ENCODE data around the gene ZNF22. TPM values are rescaled to one million over a fixed set of nuclear protein-coding genes. Genes with fewer than 3 reads are reported as not detected.
A peak's percentile ranks its signal among the peaks of the same experiment; 100 is the strongest.

The ZNF22 gene
- total and polyA plus RNA-seq, 2 of the 4 experiments (the other 2 are of a cell fraction), result 10.6 to 12.4 TPM

DNA sequence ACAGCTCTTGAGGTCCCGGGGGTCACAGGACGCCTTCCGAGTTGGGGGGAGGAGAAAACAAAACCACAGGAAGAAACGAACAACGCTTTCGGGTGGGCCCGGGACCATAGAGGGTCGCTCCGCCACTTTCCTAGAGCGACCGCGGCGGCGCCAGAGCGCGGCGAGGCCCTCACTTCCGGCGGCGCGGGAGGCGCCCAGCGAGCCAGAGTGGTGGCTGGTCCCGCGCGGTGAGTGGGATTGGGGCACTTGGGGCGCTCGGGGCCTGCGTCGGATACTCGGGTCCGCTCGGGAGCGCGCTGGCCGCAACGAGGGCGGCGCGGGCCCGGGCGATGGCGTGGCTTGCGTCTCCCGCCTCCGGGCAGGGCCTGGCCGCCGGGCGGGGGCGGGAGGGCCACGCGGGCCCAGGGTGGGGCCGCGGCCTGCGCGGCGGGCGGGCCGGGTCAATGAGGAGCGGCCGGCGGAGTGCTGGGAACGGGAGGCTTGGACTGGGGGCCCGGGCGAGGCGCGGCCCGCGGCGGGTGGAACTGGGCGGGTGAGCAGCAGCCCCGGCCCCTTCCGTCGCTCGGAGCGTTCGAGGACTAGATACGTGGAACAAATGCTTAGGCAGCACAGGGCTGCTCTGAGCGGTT is at the start of gene ZNF22 (continued):
- TF ChIP-seq MAZ (IDR thresholded peaks at IDR 0.05; ENCODE audit: borderline replicate concordance, low read depth, low read length), result 0 out of 2 replicates have a peak, but pooled peaks have one; percentile 49
- no peak for TF ChIP-seq SMC3 (IDR thresholded peaks at IDR 0.05; ENCODE audit: low read depth, low read length)
- TF ChIP-seq CEBPB (IDR thresholded peaks at IDR 0.05; ENCODE audit: low read depth, low read length), result no peak
- TF ChIP-seq BHLHE40 (IDR thresholded peaks at IDR 0.05; ENCODE audit: low read depth, low read length), result no peak

DNA sequence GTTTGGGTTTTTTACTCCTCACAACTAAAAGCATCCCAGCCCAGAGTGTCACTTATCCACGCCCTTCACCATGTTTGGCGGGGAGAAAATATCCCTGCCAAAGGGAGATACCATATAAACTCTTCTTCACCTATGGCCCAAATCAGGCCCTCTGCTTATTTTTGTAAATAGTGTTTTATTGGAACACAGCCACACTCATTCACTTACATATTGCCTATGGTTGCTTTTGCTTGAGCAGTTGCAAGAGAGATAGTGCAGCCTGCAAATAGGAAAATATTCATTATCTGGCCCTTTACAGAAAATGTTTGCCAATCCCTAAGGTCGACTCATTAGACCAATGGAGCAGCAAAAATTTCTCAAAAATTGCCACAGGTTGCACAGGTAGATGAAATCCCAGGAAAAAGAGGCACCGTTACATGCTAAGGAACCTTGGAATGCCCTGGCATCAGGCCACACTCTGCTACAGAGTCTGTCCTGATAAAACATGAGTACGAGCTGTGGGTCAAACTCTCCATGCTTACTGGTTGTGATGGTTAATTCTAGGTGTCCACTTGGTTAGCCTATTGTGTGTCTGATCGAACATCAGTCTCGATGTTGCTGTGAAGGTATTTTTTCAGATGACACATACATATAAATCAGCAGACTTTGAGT is 49.0 kb upstream of the ZNF22 start:
- Histone ChIP-seq H3K23ac (ENCODE audit: low read depth, low read length) (no peak overlapping the region), H3K4me3 (ENCODE audit: insufficient read depth, low read depth, low read length) (no peak overlapping the region), H2BK120ac (ENCODE audit: low read depth, low read length) (no peak overlapping the region), H2BK15ac (ENCODE audit: low read depth, low read length) (no peak overlapping the region), H4K20me1 (ENCODE audit: insufficient read depth, low read length) (no peaks in the 10 kb centered on the region), H3K4me2 (ENCODE audit: low read depth, low read length) (no peak overlapping the region), H3K56ac (ENCODE audit: extremely low read depth, insufficient read depth, low read length) (no peak overlapping the region), H2AK9ac (replicated peaks; ENCODE audit: low read depth, low read length, poor library complexity) (no peak overlapping the region), H4K8ac (ENCODE audit: low read depth in 2 of 2, low read length in 2 of 2) (no peak overlapping the region), H3K9ac (ENCODE audit: low read depth, low read length) (no peak overlapping the region), H2AFZ (replicated peaks; ENCODE audit: low read length, poor library complexity) (no peak overlapping the region), H3K9me3 (ENCODE audit: control insufficient read depth, insufficient read depth, low read length) (peaks cover under 1% of the 10 kb centered on the region; the same call in 1 of the 2 replicates), H3K36me3 (ENCODE audit: control insufficient read depth, insufficient read depth, low read length) (peaks cover 7% of the 10 kb centered on the region; the same call in 1 of the 2 replicates), H3K79me1 (ENCODE audit: low read depth in 1 of 2, low read length in 2 of 2) (peaks cover 3 to 5% of the 10 kb centered on the region in 2 experiments; a peak in 1 of 4 replicates), H3K4me1 (ENCODE audit: control insufficient read depth, insufficient read depth, low read length) (peaks cover 9% of the 10 kb centered on the region), H2AK5ac (ENCODE audit: low read depth, low read length) (no peak overlapping the region), H4K91ac (ENCODE audit: insufficient read depth, low read depth, low read length) (no peak overlapping the region), H3K14ac (replicated peaks; ENCODE audit: low read depth, low read length) (no peak overlapping the region), H3K9me1 (ENCODE audit: insufficient read depth, low read length) (peaks cover 6% of the 10 kb centered on the region), H3K4ac (ENCODE audit: low read depth, low read length) (no peak overlapping the region), H2BK20ac (ENCODE audit: low read depth, low read length) (no peak overlapping the region), H2BK5ac (ENCODE audit: low read depth, low read length, poor library complexity, severe bottlenecking) (no peak overlapping the region), H3K27ac (ENCODE audit: insufficient read depth, low read length) (no peak overlapping the region), H3K27me3 (ENCODE audit: control insufficient read depth, insufficient read depth, low read length) (no peaks in the 10 kb centered on the region), H4K5ac (ENCODE audit: low read depth, low read length) (no peak overlapping the region), H3K18ac (ENCODE audit: low read depth, low read length) (no peak overlapping the region)
- POLR2A ChIA-PET (ENCODE audit: unreplicated experiment), result no interaction called here
- BruUV-seq (replicated peaks), result no TSS peak
- no peak for DNase-seq
- intact Hi-C loops (cut with micrococcal nuclease), result no loop called here
- no CpG with 5 or more reads among the region's 7 CpGs for WGBS, 2 experiments (ENCODE audit: extremely low coverage in 2 of 2, insufficient read length in 1 of 2)
- ATAC-seq (ENCODE audit: low read depth), result no peak
- dilution Hi-C loops (cut with HindIII; ENCODE audit: low sequenced_read_pairs, unreplicated experiment), result no loop called here
- in situ Hi-C loops (cut with MboI; ENCODE audit: low sequenced_read_pairs), result no loop called here
- CTCF ChIA-PET, result no interaction called here
- TF ChIP-seq, protein P1, sequence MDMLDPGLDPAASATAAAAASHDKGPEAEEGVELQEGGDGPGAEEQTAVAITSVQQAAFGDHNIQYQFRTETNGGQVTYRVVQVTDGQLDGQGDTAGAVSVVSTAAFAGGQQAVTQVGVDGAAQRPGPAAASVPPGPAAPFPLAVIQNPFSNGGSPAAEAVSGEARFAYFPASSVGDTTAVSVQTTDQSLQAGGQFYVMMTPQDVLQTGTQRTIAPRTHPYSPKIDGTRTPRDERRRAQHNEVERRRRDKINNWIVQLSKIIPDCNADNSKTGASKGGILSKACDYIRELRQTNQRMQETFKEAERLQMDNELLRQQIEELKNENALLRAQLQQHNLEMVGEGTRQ (IDR thresholded peaks at IDR 0.05; ENCODE audit: low read depth, low read length), result no peak
- TF ChIP-seq NFE2L2 (IDR thresholded peaks at IDR 0.05; ENCODE audit: low read depth, low read length) (no peak), BHLHE40 (IDR thresholded peaks at IDR 0.05; ENCODE audit: low read depth, low read length) (no peak), RFX5 (IDR thresholded peaks at IDR 0.05; ENCODE audit: low read depth, low read length) (no peak), MXI1 (IDR thresholded peaks at IDR 0.05; ENCODE audit: borderline replicate concordance, low read depth, low read length) (no peak), RCOR1 (IDR thresholded peaks at IDR 0.05; ENCODE audit: insufficient replicate concordance, low read length) (no peak), CEBPB (IDR thresholded peaks at IDR 0.05; ENCODE audit: low read depth, low read length) (no peak), MAFK (IDR thresholded peaks at IDR 0.05; ENCODE audit: low read depth, low read length) (no peak)

Measured in IMR-90 (cell line).